Body of pancreas (tissue), 4 donors: ENCODE measurements around the gene ABCA13. TPM values are rescaled to one million over a fixed set of nuclear protein-coding genes. Genes with fewer than 3 reads are reported as not detected.

Experiments used
- ATAC-seq: fragments of 150-250 bp; one replicate; pipeline ENCODE4 v1.9.1; 2016
- DNase-seq, 4 donors: peaks; one replicate each; pipeline ENCODE4 v3.0.0-alpha.2; 2019
- H3K27ac ChIP-seq, 4 donors: fragments of 200-600 bp; sonication (generic); 1 replicate in 3 of 4; 2 replicates in 1 of 4; pipeline versions ENCODE4 v1.5.1 to v1.6.1; 2016 to 2019; ENCODE audit warnings: mild to moderate bottlenecking in 1 of 4, mixed read lengths in 1 of 4, moderate library complexity in 1 of 4
- H3K27me3 ChIP-seq, 2 donors: fragments of 200-600 bp; sonication (generic); one replicate each; pipeline ENCODE4 v1.6.0; 2016; ENCODE audit warnings: mild to moderate bottlenecking in 1 of 2
- H3K36me3 ChIP-seq, 2 donors: fragments of 200-600 bp; sonication (generic); replicated peaks in 1 of 2; 2 replicates each; pipeline ENCODE4 v1.5.1; 2016; ENCODE audit warnings: low read depth in 2 of 2; ENCODE audit not compliant: insufficient read depth in 1 of 2
- H3K4me1 ChIP-seq: fragments of 200-600 bp; sonication (generic); one replicate; pipeline ENCODE4 v1.6.0; 2016
- H3K4me3 ChIP-seq, 2 donors: fragments of 200-600 bp; sonication (generic); 1 replicate in 1 of 2; 2 replicates in 1 of 2; pipeline ENCODE4 v1.5.1; 2016 to 2019
- H3K9me3 ChIP-seq, 3 donors: fragments of 200-600 bp; sonication (generic); 1 replicate in 2 of 3; 2 replicates in 1 of 3; pipeline ENCODE4 v1.5.1; 2016
- POLR2A ChIP-seq, 3 donors: fragments of 450-650 bp; IDR thresholded peaks; one replicate each; pipeline ENCODE4 v1.6.1; 2016; ENCODE audit warnings: antibody characterized with exemption in 3 of 3, mild to moderate bottlenecking in 2 of 3
- WGBS, 2 donors: methylation state at CpG; one replicate each; pipeline ENCODE4 v1.1.5; 2017; 5-methylcytosine and 5-hydroxymethylcytosine counted together
- intact Hi-C: fragments of 100-400 bp; cut with DNase I; formaldehyde crosslinking; loops from one replicate; pipeline ENCODE4 v1.15.1; 2023
- total RNA-seq, 2 donors: library from RNA; depleted of rRNA; stranded (reverse); fragments of >200 nt; gene quantifications; one replicate each; pipeline ENCODE4 v1.1.0, GENCODE V29; 2016
- TF ChIP-seq, protein P1 (sequence below), 7 experiments: fragments of 450-650 bp in 4 of 7; fragments of 200-600 bp in 3 of 7; sonication (generic) in 3 of 7; IDR thresholded peaks; one replicate each; pipeline ENCODE4 v1.5.1; 2016 to 2019; ENCODE audit warnings: antibody characterized with exemption in 7 of 7

Gene ABCA13
- total RNA-seq, 2 donors from 2014 or later, result under 0.01 TPM

DNA sequence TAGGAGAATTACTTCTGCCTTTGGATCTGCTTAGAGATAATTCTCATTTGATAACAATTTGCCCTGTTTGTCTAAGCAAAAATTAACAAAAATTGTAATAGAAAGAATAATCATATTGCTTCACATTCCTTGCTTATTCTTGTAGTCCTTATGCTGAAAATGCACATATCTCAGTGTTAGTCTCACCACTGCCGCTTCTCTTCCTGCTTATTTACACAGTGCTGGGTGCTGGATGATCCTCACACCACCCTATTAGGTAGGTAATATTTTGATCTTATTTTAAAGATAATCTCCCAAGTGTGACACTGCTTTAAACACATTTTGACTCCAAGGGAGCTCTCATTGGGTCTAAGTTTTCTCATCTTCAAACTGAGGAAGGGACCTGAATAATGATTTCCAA is 46.0 kb downstream of the ABCA13 start:
- TF ChIP-seq, protein P1, sequence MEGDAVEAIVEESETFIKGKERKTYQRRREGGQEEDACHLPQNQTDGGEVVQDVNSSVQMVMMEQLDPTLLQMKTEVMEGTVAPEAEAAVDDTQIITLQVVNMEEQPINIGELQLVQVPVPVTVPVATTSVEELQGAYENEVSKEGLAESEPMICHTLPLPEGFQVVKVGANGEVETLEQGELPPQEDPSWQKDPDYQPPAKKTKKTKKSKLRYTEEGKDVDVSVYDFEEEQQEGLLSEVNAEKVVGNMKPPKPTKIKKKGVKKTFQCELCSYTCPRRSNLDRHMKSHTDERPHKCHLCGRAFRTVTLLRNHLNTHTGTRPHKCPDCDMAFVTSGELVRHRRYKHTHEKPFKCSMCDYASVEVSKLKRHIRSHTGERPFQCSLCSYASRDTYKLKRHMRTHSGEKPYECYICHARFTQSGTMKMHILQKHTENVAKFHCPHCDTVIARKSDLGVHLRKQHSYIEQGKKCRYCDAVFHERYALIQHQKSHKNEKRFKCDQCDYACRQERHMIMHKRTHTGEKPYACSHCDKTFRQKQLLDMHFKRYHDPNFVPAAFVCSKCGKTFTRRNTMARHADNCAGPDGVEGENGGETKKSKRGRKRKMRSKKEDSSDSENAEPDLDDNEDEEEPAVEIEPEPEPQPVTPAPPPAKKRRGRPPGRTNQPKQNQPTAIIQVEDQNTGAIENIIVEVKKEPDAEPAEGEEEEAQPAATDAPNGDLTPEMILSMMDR (IDR thresholded peaks at IDR 0.05), result no peak
- no peak for TF ChIP-seq POLR2A (IDR thresholded peaks at IDR 0.05)
- H3K27me3 ChIP-seq, result no peaks in the 10 kb centered on the region
- WGBS, 2 donors, result 77% methylated on average over 1 of the region's 1 CpG
- H3K27ac ChIP-seq, result no peak overlapping the region
- no peak overlapping the region for H3K4me3 ChIP-seq
- ATAC-seq, result no peak
- intact Hi-C loops, result no loop called here
- no peaks in the 10 kb centered on the region for H3K36me3 ChIP-seq
- DNase-seq, result no peak
- no peaks in the 10 kb centered on the region for H3K4me1 ChIP-seq
- H3K9me3 ChIP-seq, result no peaks in the 10 kb centered on the region

DNA sequence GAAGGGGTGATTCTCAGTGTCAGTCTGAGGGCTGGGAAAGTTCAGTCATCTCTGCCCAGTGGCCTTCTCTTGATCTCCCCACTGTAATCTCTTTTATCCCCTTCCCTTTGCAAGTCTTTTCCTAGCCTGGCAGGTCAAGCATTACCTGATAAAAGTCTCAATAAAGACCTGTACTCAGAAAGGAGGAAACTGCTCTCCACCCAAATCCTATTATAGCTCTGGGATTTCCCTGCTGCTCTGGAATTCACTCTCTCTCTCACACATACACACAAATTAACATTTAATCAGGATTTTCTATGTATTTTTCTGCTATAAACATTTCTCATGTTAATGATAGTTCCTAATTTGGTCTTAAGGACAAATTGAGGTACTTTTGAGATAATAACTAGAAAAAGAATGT is 46.5 kb downstream of the ABCA13 start:
- ATAC-seq, result no peak
- no peaks in the 10 kb centered on the region for H3K36me3 ChIP-seq
- no peaks in the 10 kb centered on the region for H3K9me3 ChIP-seq
- intact Hi-C loops, result no loop called here
- H3K27me3 ChIP-seq, result no peaks in the 10 kb centered on the region
- no peak overlapping the region for H3K27ac ChIP-seq
- no peaks in the 10 kb centered on the region for H3K4me1 ChIP-seq
- TF ChIP-seq, protein P1 (IDR thresholded peaks at IDR 0.05), result no peak
- no peak for TF ChIP-seq POLR2A (IDR thresholded peaks at IDR 0.05)
- DNase-seq, result no peak
- no peak overlapping the region for H3K4me3 ChIP-seq

DNA sequence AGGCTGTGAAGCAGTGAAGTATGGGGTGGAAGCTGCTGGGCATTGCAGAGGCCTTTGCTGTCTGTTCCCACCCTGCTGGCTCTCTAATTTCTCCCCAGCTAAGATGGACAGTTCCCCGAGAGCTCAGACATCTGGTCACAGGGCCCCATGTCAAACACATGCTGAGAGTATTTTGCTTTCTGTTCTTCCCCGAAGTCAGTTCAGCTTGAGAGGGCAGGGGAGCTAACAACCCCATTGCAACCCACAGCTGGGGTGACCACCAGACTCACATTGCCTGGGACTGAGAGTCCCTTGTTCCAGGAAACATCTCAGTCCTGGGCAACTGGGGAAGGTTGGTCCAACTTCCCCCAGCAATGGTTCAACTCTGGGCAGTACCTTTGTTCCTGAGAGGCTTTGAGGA is 52.8 kb downstream of the ABCA13 start:
- TF ChIP-seq POLR2A (IDR thresholded peaks at IDR 0.05), result no peak
- TF ChIP-seq, protein P1 (IDR thresholded peaks at IDR 0.05), result no peak
- Histone ChIP-seq H3K27me3 (no peaks in the 10 kb centered on the region), H3K4me3 (no peak overlapping the region), H3K4me1 (no peaks in the 10 kb centered on the region), H3K9me3 (no peaks in the 10 kb centered on the region), H3K27ac (no peak overlapping the region), H3K36me3 (no peaks in the 10 kb centered on the region)
- ATAC-seq (no peak), DNase-seq (no peak)
- intact Hi-C loops, result no loop called here
- 38 to 52% methylated on average over 2 of the region's 2 CpGs for WGBS, 2 donors

DNA sequence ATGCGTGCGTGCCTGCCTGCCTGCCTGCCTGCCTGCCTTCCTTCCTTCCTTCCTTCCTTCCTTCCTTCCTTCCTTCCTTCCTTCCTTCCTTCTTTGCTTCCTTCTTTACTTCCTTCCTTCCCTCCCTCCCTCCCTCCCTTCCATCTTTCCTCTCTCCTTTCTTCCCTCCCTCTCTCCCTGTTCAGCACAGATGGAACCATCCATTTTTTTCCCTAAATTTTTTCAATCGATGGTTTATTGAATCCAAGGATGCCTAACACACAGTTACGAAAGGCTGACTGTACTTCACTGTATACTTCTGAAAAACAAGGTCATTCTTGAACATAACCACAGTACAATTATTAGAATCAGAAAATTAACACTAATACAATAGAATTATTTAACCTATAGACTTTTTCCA is 53.8 kb downstream of the ABCA13 start:
- no peak for ATAC-seq
- WGBS, 2 donors, result 87 to 89% methylated on average over 4 of the region's 4 CpGs
- H3K27ac ChIP-seq, result no peak overlapping the region
- DNase-seq, result no peak
- no peaks in the 10 kb centered on the region for H3K4me1 ChIP-seq
- intact Hi-C loops, result no loop called here
- H3K36me3 ChIP-seq, result no peaks in the 10 kb centered on the region
- TF ChIP-seq, protein P1 (IDR thresholded peaks at IDR 0.05), result no peak
- no peak for TF ChIP-seq POLR2A (IDR thresholded peaks at IDR 0.05)
- no peak overlapping the region for H3K4me3 ChIP-seq
- H3K9me3 ChIP-seq, result no peaks in the 10 kb centered on the region
- no peaks in the 10 kb centered on the region for H3K27me3 ChIP-seq

DNA sequence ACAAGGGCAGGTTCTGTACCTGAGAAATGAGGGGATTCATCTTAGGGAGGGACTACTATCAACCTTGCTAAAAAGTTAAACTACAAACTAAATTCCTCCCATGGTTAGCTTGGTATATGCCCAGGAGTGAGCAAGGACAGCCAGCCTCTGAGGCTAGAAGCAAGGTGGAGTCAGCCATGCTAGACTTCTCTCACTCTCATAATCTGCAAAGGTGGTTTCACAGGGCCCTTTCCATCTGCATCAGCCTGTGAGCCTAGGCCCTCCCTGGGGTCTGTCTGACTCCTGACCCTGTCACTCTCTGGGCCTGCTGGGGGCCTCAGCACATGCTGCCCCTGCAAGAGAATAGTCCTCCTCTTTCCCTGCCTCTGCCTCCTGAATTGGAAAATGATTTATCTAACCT is 66.1 kb downstream of the ABCA13 start:
- H3K27me3 ChIP-seq, result no peaks in the 10 kb centered on the region
- TF ChIP-seq POLR2A (IDR thresholded peaks at IDR 0.05), result no peak
- TF ChIP-seq, protein P1 (IDR thresholded peaks at IDR 0.05), result no peak
- ATAC-seq (no peak), DNase-seq (no peak)
- H3K27ac ChIP-seq, result no peak overlapping the region
- no peaks in the 10 kb centered on the region for H3K4me1 ChIP-seq
- H3K9me3 ChIP-seq, result no peaks in the 10 kb centered on the region
- intact Hi-C loops, result no loop called here
- no peaks in the 10 kb centered on the region for H3K36me3 ChIP-seq
- H3K4me3 ChIP-seq, result no peak overlapping the region
